ENCODE data around the gene OPN4.

OPN4 gene

GRCh38 chr10:86648704-86649427 lies 5.5 kb upstream of the OPN4 start:
- no peak for DNase-seq

DNA sequence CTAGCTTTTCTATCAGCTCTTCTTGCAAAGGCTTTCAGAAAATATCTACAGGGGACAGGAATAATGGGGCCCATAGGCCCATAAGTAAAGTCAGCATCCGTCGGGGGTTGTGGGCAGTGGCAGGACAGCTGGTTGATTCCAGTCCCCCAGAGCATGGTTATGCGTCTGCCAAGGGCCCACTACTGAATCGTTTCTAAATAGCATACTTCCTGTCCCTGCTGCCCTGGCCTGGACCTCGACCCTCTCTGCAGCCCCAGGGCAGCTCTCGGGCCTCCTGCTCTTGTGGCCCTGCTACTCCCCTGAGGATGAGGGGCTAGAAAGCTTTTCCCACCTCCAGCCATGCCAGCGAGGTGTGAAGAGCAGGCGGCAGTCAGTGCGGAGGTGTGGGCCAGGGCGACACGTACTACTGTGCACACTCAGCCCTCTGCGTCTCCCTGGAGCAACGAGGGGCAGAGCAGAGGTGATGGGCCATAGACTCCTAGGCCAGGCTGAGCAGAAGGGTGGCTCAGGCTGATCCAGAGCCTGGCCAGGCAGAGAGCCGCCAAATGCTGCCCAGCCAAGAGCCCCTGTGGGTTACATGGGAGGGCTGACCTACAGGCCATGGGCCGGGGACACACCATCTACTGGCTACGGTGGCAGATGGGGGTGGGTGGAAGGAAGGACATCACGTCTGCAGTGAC lies 4.7 kb upstream of the OPN4 start:
- DNase-seq, result no peak

GRCh38 chr10:86650151-86650550 lies 4.2 kb upstream of the OPN4 start:
- no peak for DNase-seq

DNA sequence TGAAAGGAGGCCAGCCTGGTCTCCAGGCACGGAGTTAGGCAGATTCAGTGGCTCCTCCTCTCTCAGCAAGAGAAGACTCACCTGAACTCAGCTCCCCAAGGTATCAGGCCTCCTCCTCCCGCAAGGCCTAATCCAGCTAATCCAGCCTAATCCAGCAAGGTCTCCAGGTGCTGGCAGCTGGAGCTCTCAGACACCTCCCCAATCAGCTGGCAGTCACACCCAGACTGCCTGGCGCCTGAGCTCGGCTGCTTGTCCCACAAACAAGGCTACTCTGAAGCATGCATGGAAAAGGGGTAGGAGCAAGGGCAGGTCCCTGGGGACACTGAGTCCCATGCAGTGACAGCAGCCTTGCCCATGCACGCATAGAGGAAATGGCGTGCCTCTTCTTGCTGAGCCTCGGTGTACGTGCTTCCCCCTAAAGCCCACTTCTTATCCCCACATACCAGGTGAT lies 3.3 kb upstream of the OPN4 start:
- no peak for DNase-seq

DNA sequence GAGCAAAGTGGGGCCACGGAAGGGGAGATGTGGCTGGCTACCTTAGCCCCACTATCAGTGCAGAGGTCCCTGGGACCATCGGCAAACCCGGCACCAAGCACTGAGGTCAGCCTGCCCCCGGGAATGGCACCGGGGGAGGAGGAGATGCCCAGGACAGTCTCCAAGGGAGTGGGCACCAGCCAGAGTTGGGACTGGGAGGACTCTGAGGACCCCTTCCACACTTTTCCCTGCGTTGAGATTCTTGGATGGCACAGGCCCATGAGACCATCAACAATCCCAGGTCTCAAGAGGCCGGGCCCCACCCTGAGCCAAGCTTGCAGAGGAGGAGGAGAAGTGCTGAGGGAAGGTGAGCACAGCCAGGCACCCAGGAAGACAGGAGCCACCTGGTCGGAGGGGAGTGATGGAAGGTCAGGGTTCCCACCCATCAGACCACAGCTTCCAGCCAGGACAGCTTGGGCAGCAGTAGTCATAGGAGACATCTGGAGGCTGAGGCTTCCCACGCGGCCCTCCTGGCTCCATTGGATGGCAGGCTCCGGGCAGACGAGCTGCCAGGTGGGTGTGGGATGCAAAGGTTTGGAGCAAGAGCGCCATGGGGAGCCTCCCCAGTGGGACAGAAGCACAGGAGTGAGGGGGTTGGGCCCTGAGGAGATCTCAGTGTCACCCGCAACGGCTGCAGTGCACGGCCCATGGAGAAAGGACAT lies 2.6 kb upstream of the OPN4 start:
- DNase-seq, result no peak

- peak in 1 of 2 experiments; percentile 5 for DNase-seq
These were observed 1.8 kb upstream of the OPN4 start for GRCh38 chr10:86652361-86653202.

GRCh38 chr10:86653379-86653778 lies 968 bp upstream of the OPN4 start:
- no peak for DNase-seq

DNA sequence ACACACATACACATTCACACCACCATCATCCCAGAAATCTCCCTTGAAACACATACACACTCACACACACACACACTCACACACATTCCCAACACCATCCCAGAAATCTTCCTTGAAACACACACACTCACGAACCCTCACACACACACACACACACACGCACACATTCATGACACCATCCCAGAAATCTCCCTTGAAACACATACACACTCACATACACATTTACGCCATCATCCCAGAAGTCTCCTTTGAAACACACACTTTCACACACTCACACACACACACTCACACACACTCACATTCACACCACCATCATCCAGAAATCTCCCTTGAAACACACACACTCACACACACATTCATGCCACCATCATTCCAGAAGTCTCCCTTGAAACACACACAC lies 360 bp upstream of the OPN4 start:
- DNase-seq, result no peak

GRCh38 chr10:86655173-86655540 lies 810 bp downstream of the OPN4 start:
- no peak for DNase-seq

GRCh38 chr10:86655596-86655995 lies 1.2 kb downstream of the OPN4 start:
- no peak for DNase-seq

DNA sequence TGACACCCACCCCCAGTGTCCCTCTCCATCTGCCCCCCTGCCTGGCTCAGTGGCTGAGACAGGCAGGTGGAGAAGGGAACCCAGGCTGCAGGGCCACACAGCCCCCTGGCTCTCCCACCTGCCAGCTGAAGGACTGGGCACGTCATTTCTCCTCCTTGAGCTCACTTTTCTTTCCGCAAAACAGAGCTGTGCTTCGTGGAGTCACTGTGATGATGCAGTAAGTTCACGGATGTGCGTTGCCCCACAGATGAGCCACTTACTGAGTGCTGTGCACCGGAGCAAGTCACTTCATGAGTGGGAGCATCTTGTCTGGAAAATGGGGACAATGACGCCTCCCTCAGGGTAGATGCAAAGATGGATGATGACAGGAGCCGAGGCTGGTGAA lies 2.7 kb downstream of the OPN4 start:
- DNase-seq, result no peak

- no peak for DNase-seq
These were observed 3.2 kb downstream of the OPN4 start for GRCh38 chr10:86657396-86658011.

DNA sequence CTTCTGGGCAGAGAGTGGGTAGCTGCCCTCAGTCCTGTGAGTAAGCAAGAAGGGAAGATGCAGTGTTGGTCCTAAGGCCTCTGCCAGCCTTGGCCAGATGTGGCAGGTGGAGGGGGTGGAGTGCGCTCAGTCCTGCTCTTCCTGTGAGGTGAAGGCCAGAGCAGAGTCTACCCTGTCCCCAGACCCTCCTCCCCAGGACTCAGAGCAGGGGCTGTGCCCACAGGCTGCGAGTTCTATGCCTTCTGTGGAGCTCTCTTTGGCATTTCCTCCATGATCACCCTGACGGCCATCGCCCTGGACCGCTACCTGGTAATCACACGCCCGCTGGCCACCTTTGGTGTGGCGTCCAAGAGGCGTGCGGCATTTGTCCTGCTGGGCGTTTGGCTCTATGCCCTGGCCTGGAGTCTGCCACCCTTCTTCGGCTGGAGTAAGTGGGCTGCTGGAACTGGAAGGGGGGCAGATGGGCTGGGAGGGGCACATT lies 4.0 kb downstream of the OPN4 start:
- no peak for DNase-seq

DNA sequence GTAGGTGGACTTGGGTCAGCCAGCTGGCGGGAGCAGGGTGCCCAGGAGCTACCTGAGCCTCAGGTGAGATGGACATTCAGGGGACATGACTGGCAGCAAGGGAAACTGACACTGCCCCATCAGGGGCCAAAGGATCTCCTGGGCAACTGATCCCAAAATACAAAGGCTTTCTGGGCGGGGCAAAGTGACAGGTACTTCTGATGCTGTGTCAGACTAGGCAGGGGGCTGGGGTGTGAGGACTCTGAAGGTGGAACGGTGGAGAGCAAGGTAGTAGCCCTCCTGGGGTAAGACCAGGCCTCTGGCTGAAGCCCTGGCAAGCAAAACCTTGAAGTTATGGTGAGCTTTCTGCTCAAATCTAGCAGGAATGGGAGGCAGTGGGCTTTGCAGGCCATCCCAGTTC lies 4.4 kb downstream of the OPN4 start:
- no peak for DNase-seq

GRCh38 chr10:86659161-86659691 lies 4.9 kb downstream of the OPN4 start:
- DNase-seq, result no peak

GRCh38 chr10:86659721-86660453 lies 5.5 kb downstream of the OPN4 start:
- DNase-seq, result no peak

- no peak for DNase-seq
These were observed 7.0 kb downstream of the OPN4 start for GRCh38 chr10:86661161-86662025.

DNA sequence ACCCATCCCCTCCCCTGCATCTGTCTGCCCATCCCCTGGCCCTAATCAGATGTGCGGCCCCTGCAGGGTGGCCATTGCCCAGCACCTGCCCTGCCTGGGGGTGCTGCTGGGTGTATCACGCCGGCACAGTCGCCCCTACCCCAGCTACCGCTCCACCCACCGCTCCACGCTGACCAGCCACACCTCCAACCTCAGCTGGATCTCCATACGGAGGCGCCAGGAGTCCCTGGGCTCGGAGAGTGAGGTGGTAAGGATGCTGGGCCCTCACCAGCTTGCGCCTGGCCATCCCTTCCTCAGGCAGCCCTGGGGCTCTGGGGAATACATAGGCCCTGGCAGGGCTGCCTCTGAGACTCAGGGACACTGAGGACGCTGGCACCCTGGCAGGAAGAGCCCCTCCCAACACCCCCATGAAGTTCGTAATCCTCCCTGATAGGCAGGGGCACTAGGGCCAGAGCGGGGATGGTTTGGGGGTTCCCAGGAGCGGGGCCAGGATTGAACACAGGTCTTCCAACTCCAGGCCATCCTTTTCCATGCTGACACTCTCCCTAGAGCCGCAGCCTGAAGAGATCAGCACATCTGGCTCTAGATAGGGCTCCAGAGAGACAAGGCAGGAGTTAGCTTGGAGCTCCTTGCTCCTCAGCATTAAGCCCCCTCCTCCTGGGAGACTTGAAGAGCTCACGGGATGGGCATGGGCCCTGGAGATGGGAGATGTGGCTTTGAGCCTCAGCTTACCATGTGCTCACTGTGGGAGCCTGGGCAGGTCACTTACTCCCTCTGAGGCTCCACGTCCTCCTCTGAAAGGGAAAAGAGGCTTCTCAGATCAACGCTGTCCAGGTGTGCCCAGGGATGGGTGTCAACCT lies 8.1 kb downstream of the OPN4 start:
- DNase-seq, result no peak

GRCh38 chr10:86663046-86663345 lies 8.6 kb downstream of the OPN4 start:
- no peak for DNase-seq

Data from SHP77 (cell line).